HG02870 (cell line): Measurements from ENCODE around the gene CAMK2A.
"Not testable (repeated sequence)": the region's sequence is repeated elsewhere in the genome, so short reads cannot be mapped to it uniquely, and the experiment has no call there.

ENCODE experiments used
- ATAC-seq: cut with Tn5 transposase; IDR thresholded peaks from one replicate; pipeline ENCODE4 v1.9.1; 2021; ENCODE audit warnings: mild to moderate bottlenecking, moderate library complexity; ENCODE audit not compliant: unreplicated experiment

Gene CAMK2A

GRCh38 chr5:150239099-150239793 lies 50.3 kb downstream of the CAMK2A start:
- ATAC-seq: no peak

GRCh38 chr5:150238646-150239045 lies 50.9 kb downstream of the CAMK2A start:
- no peak for ATAC-seq

GRCh38 chr5:150236981-150237754 lies 52.4 kb downstream of the CAMK2A start:
- no peak for ATAC-seq

- ATAC-seq: no peak
These were observed 53.3 kb downstream of the CAMK2A start for GRCh38 chr5:150236313-150236712.

- ATAC-seq: no peak
These were observed 54.1 kb downstream of the CAMK2A start for GRCh38 chr5:150235500-150235854.

GRCh38 chr5:150234576-150235499 lies 54.7 kb downstream of the CAMK2A start:
- no peak for ATAC-seq

- not testable (repeated sequence) for ATAC-seq
These were observed 55.9 kb downstream of the CAMK2A start for GRCh38 chr5:150233706-150234105.

- ATAC-seq: no peak
These were observed 58.7 kb downstream of the CAMK2A start for GRCh38 chr5:150230842-150231241.

- ATAC-seq: no peak
These were observed 60.0 kb downstream of the CAMK2A start for GRCh38 chr5:150229571-150229970.

- ATAC-seq: no peak
These were observed 61.8 kb downstream of the CAMK2A start for GRCh38 chr5:150227606-150228273.

- ATAC-seq: no peak
These were observed 62.5 kb downstream of the CAMK2A start for GRCh38 chr5:150227036-150227435.

GRCh38 chr5:150224483-150225027 lies 65.0 kb downstream of the CAMK2A start:
- no peak for ATAC-seq

- ATAC-seq: no peak
These were observed 66.1 kb downstream of the CAMK2A start for GRCh38 chr5:150223474-150223873.

GRCh38 chr5:150222906-150223305 lies 66.7 kb downstream of the CAMK2A start:
- ATAC-seq: no peak

GRCh38 chr5:150221471-150221870 lies 68.1 kb downstream of the CAMK2A start:
- no peak for ATAC-seq

- no peak for ATAC-seq
These were observed 69.7 kb downstream of the CAMK2A start for GRCh38 chr5:150219861-150220260.

- no peak for ATAC-seq
These were observed 70.4 kb downstream of the CAMK2A start for GRCh38 chr5:150219142-150219541.

GRCh38 chr5:150218693-150219035 lies 70.9 kb downstream of the CAMK2A start:
- ATAC-seq: no peak

GRCh38 chr5:150217873-150218692 lies 71.5 kb downstream of the CAMK2A start:
- peak; percentile 82 for ATAC-seq

GRCh38 chr5:150217038-150217437 lies 72.5 kb downstream of the CAMK2A start:
- ATAC-seq: no peak
